Measurements from ENCODE around the gene TULP1.

DNA sequence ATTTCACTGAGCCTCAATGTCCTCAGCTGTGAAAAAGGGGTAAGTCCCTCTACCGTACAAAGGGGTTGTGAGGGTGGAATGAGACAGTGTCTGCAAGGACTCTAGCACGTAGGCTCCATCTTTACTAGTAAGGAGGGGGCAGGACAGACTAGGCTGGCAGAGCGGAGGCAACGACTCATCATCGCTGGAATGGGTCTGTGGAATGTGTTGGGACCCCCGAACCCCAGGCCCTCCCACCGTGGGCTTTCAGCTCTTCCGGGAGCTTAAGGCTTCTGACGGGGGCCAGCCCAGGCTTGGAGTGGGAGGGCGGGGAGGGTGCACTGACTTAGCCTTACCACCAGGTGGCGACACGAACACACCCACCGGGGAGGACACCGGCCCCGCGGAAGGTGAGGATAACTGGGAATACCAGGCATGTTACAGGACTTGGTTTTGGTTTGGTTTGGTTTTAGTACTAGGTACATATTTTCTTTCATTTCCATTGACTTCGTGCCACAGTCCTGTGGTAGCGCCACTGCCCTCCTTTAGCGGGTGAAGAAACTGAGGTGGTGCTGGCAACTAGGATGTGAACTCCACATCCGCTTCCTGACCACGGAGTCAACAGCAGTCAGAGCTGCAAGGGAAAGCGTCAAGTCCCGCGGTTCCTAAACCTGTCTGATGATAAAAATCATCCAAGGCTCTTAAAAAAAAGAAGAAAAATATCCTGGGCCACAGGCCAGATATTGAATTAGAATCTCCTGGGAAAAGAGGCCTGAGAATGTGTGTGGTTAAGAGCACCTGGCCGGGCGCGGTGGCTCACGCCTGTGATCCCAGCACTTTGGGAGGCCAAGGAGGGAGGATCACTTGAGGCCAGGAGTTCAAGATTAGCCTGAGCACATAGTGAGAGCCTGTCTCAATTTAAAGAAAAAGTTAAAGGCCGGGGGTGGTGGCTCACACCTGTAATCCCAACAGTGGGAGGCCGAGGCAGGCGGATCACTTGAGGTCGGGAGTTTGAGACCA, 10.3 kb upstream of the TULP1 start:
- peak; percentile 80 to 81; a peak in 3 of 4 replicates for TF ChIP-seq HMGXB4 (CRISPR knock-in tag; IDR thresholded peaks at IDR 0.05; ENCODE audit: borderline replicate concordance in 1 of 2, low read depth in 1 of 2)
- TF ChIP-seq KDM1A (CRISPR knock-in tag; IDR thresholded peaks at IDR 0.05) = 0 out of 2 replicates have a peak, but pooled peaks have one; percentile 7
- no peak; the same call in 1 of the 2 replicates for TF ChIP-seq NRL (CRISPR knock-in tag; IDR thresholded peaks at IDR 0.05; ENCODE audit: borderline replicate concordance)
- TF ChIP-seq ZNF639 (CRISPR knock-in tag; conservative IDR thresholded peaks at IDR 0.05) = no peak
- 0 out of 2 replicates have a peak, but pooled peaks have one; percentile 20 for TF ChIP-seq ZNF891 (CRISPR knock-in tag; IDR thresholded peaks at IDR 0.05)
- no peak for TF ChIP-seq ZNF616 (CRISPR knock-in tag; IDR thresholded peaks at IDR 0.05; ENCODE audit: low read depth)
- no peak for TF ChIP-seq ISX (CRISPR knock-in tag; conservative IDR thresholded peaks at IDR 0.05)
- TF ChIP-seq SALL2 (CRISPR knock-in tag; IDR thresholded peaks at IDR 0.05) = no peak
- TF ChIP-seq ZXDC (CRISPR knock-in tag; IDR thresholded peaks at IDR 0.05) = no peak
- no peak for TF ChIP-seq POLR2A (IDR thresholded peaks at IDR 0.05; ENCODE audit: insufficient read depth in 1 of 2, low read depth in 2 of 2, low read length in 2 of 2)
- TF ChIP-seq, protein P1, sequence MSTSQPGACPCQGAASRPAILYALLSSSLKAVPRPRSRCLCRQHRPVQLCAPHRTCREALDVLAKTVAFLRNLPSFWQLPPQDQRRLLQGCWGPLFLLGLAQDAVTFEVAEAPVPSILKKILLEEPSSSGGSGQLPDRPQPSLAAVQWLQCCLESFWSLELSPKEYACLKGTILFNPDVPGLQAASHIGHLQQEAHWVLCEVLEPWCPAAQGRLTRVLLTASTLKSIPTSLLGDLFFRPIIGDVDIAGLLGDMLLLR (CRISPR knock-in tag; IDR thresholded peaks at IDR 0.05) = no peak
- TF ChIP-seq, protein P2, sequence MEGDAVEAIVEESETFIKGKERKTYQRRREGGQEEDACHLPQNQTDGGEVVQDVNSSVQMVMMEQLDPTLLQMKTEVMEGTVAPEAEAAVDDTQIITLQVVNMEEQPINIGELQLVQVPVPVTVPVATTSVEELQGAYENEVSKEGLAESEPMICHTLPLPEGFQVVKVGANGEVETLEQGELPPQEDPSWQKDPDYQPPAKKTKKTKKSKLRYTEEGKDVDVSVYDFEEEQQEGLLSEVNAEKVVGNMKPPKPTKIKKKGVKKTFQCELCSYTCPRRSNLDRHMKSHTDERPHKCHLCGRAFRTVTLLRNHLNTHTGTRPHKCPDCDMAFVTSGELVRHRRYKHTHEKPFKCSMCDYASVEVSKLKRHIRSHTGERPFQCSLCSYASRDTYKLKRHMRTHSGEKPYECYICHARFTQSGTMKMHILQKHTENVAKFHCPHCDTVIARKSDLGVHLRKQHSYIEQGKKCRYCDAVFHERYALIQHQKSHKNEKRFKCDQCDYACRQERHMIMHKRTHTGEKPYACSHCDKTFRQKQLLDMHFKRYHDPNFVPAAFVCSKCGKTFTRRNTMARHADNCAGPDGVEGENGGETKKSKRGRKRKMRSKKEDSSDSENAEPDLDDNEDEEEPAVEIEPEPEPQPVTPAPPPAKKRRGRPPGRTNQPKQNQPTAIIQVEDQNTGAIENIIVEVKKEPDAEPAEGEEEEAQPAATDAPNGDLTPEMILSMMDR (CRISPR knock-in tag; IDR thresholded peaks at IDR 0.05) = peak; percentile 97
- no peak for TF ChIP-seq HNRNPLL (IDR thresholded peaks at IDR 0.05; ENCODE audit: low read depth, low read length, poor library complexity, severe bottlenecking)
